Stimulated activated CD4-positive, alpha-beta T cell treated with anti-CD3 and anti-CD28 coated beads, Interleukin-2, amount 100 ng/mL, for 48 hours (primary cell): ENCODE data around the gene TECTA.
"Not testable (repeated sequence)": the region's sequence is repeated elsewhere in the genome, so short reads cannot be mapped to it uniquely, and the experiment has no call there.

Experiments used
- DNase-seq, 2 donors: peaks; one replicate each; pipeline ENCODE4 v3.0.0-alpha.2; 2020

TECTA gene

GRCh38 chr11:121132211-121132976 lies 31.4 kb downstream of the TECTA start:
- DNase-seq, result no peak

GRCh38 chr11:121134741-121135312 lies 33.8 kb downstream of the TECTA start:
- no peak for DNase-seq

GRCh38 chr11:121137005-121137404 lies 36.0 kb downstream of the TECTA start:
- DNase-seq, result no peak

GRCh38 chr11:121138259-121138658 lies 37.2 kb downstream of the TECTA start:
- no peak for DNase-seq

GRCh38 chr11:121140369-121140768 lies 39.3 kb downstream of the TECTA start:
- DNase-seq, result no peak

GRCh38 chr11:121141066-121141465 lies 40.0 kb downstream of the TECTA start:
- DNase-seq, result no peak

- no peak for DNase-seq
Observed at GRCh38 chr11:121143921-121144320, 42.9 kb downstream of the TECTA start.

- no peak for DNase-seq
Observed at GRCh38 chr11:121144723-121145122, 43.7 kb downstream of the TECTA start.

- no peak for DNase-seq
Observed at GRCh38 chr11:121145826-121146225, 44.8 kb downstream of the TECTA start.

GRCh38 chr11:121149116-121149515 lies 48.1 kb downstream of the TECTA start:
- DNase-seq, result no peak

- no peak for DNase-seq
Observed at GRCh38 chr11:121151207-121151688, 50.2 kb downstream of the TECTA start.

GRCh38 chr11:121152764-121153163 lies 51.7 kb downstream of the TECTA start:
- DNase-seq, result no peak

GRCh38 chr11:121153472-121153871 lies 52.4 kb downstream of the TECTA start:
- no peak for DNase-seq

GRCh38 chr11:121154486-121155314 lies 53.7 kb downstream of the TECTA start:
- DNase-seq, result no peak

GRCh38 chr11:121157756-121158155 lies 56.7 kb downstream of the TECTA start:
- no peak for DNase-seq

- DNase-seq, result no peak
Observed at GRCh38 chr11:121159741-121160140, 58.7 kb downstream of the TECTA start.

GRCh38 chr11:121161349-121161917 lies 60.4 kb downstream of the TECTA start:
- no peak for DNase-seq

- DNase-seq, result peak in 1 of 2 donors; percentile 7
Observed at GRCh38 chr11:121163658-121164308, 62.7 kb downstream of the TECTA start.

GRCh38 chr11:121177629-121178028 lies 76.6 kb downstream of the TECTA start:
- DNase-seq, result not testable (repeated sequence)

GRCh38 chr11:121179306-121179705 lies 78.3 kb downstream of the TECTA start:
- DNase-seq, result no peak

- no peak for DNase-seq
Observed at GRCh38 chr11:121180183-121180582, 79.1 kb downstream of the TECTA start.

GRCh38 chr11:121188776-121189175 lies 87.7 kb downstream of the TECTA start:
- no peak for DNase-seq

- no peak for DNase-seq
Observed at GRCh38 chr11:121191818-121192217, 90.8 kb downstream of the TECTA start.
